ENCODE data around the gene RPS14. TPM values are rescaled to one million over a fixed set of nuclear protein-coding genes. Genes with fewer than 3 reads are reported as not detected.

Gene RPS14
- total and polyA plus RNA-seq, 2 of the 8 experiments (the other 6 are each of a cell fraction or from before 2014, with no cell fraction given) = 2,548 to 6,423 TPM

DNA sequence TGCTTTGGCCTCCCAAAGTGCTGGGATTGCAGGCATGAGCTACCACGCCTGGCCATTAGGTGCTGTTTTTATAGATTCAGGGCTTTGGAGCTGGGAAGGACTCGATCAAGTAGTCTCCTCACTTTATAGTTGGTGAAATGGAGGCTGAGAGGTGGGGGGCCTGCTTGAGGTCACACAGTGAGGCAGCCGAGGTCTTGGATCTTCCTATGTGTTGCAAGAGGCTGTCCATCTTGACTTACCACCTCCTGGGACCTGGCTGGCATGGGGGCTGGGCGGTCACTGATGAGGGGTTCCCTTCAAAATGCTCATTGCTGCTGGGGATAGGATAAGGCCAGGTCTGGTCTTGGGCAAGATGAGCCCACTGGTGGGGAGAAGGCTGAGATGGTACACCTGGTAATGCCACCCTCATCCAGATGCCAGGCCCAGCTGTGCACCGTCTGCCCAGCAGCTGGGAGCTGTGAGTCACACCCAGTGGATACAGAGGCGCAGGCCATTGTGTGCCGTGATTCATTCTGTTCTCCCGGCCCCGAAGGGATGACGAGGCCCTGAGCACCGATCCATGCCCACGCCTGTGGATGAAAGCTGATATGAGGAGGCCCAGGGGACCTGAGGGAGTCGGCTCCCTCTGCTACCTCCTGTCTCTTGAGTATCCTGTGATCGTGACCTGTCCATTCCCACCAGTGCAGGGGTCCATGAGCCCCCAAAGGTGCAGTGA is 47.9 kb upstream of the RPS14 start:
- H3K79me2 ChIP-seq (ENCODE audit: control insufficient read depth in 1 of 2, insufficient read depth in 2 of 2, low read length in 2 of 2) = peaks cover 16 to 82% of the 10 kb centered on the region in 2 experiments
- H3K79me1 ChIP-seq (ENCODE audit: low read depth, low read length) = peaks cover 20% of the 10 kb centered on the region
- H3K4ac ChIP-seq (replicated peaks; ENCODE audit: insufficient read length, low read depth, low read length) = peak overlapping the region; percentile 1
- H3K4me2 ChIP-seq (ENCODE audit: insufficient read depth in 1 of 2, low read depth in 2 of 2, low read length in 2 of 2) = peak overlapping the region; percentile 51 to 65; a peak in 2 of 4 replicates
- CTCF ChIA-PET (ENCODE audit: partially characterized antibody) = interaction anchor here (0.6 to 32.0 kb wide), 11 partner anchors 5 to 107 kb away, joined by 3 to 571 read pairs (median 5); partner anchors contain the start of gene NDST1
- no peaks in the 10 kb centered on the region for H3K27me3 ChIP-seq (replicated peaks in 1 of 4; ENCODE audit: control insufficient read depth in 3 of 4, extremely low read depth in 1 of 4, insufficient read depth in 3 of 4, low read length in 3 of 4)
- no peaks in the 10 kb centered on the region for H3K9me3 ChIP-seq (ENCODE audit: insufficient read depth in 2 of 2, low read depth in 1 of 2, low read length in 1 of 2)
- no peak overlapping the region for H2BK15ac ChIP-seq (ENCODE audit: low read length)
- no peak overlapping the region for H3K14ac ChIP-seq (ENCODE audit: insufficient read length)
- H2BK120ac ChIP-seq (replicated peaks; ENCODE audit: low read depth, low read length) = no peak overlapping the region
- peak overlapping the region; percentile 71; the same call in 1 of the 2 replicates for H2BK5ac ChIP-seq (ENCODE audit: low read depth, low read length)
- H4K8ac ChIP-seq (ENCODE audit: extremely low read depth, insufficient read depth, low read length) = 0 out of 2 replicates have a peak overlapping the region, but pooled peaks have one; percentile 9
- H2BK20ac ChIP-seq (ENCODE audit: low read length) = no peak overlapping the region
- no peaks in the 10 kb centered on the region for H3K36me3 ChIP-seq (ENCODE audit: control insufficient read depth in 2 of 4, insufficient read depth in 4 of 4, low read length in 3 of 4)
- peak overlapping the region in 1 of 4 experiments; percentile 8; a peak in 3 of 7 replicates for H3K9ac ChIP-seq (replicated peaks in 1 of 4; ENCODE audit: extremely low read depth in 1 of 4, low read depth in 3 of 4, low read length in 3 of 4)
- peaks cover 21 to 28% (median 27%) of the 10 kb centered on the region in 4 experiments for H3K4me1 ChIP-seq (replicated peaks in 1 of 4; ENCODE audit: control insufficient read depth in 3 of 4, insufficient read depth in 4 of 4, low read length in 3 of 4)
- POLR2A ChIA-PET (ENCODE audit: partially characterized antibody) = interaction anchor here (0.8 to 9.3 kb wide), 13 partner anchors 9 to 55 kb away, joined by 3 to 122 read pairs (median 6); partner anchors contain the start of gene RPS14
- peak overlapping the region; percentile 25; the same call in 1 of the 2 replicates for H3K27ac ChIP-seq (ENCODE audit: low read depth, low read length)
- H2BK12ac ChIP-seq (ENCODE audit: low read depth, low read length) = peak overlapping the region; percentile 78
- 0 out of 2 replicates have a peak overlapping the region, but pooled peaks have one; percentile 15 for H3K18ac ChIP-seq (ENCODE audit: extremely low read depth, low read length)
- no peak overlapping the region for H2AFZ ChIP-seq (ENCODE audit: low read length)
- no peak overlapping the region for H3K56ac ChIP-seq (replicated peaks; ENCODE audit: insufficient read length, low read depth, low read length)
- no peak overlapping the region for H3K4me3 ChIP-seq (ENCODE audit: extremely low read depth in 1 of 4, insufficient read depth in 2 of 4, low read depth in 3 of 4, low read length in 4 of 4)
- DNase-seq (ENCODE audit: low read depth in 1 of 2, low spot score in 2 of 2) (no peak), FAIRE-seq (no peak)
- no peak overlapping the region for H3K23ac ChIP-seq (ENCODE audit: insufficient read length)
- WGBS, 2 experiments (ENCODE audit: extremely low coverage in 1 of 2, insufficient coverage in 1 of 2, insufficient read length in 1 of 2, insufficient replicate concordance in 2 of 2, low coverage in 1 of 2, low lambda C conversion rate in 2 of 2, missing lambda C conversion rate in 1 of 2) = 89% methylated on average over 14 of the region's 14 CpGs; no CpG with 5 or more reads in 1 of the 2 experiments
- H4K20me1 ChIP-seq (replicated peaks in 1 of 2; ENCODE audit: control insufficient read depth in 1 of 2, insufficient read depth in 2 of 2, low read length in 2 of 2) = peaks cover 3 to 18% of the 10 kb centered on the region in 2 experiments
- H3K23me2 ChIP-seq (ENCODE audit: low read depth, low read length) = no peaks in the 10 kb centered on the region; the same call in 1 of the 2 replicates
- H2AK5ac ChIP-seq (ENCODE audit: low read depth, low read length) = peak overlapping the region; percentile 24; the same call in 1 of the 2 replicates
- H4K5ac ChIP-seq (ENCODE audit: insufficient read length, low read depth, low read length) = peak overlapping the region; percentile 46
- H4K91ac ChIP-seq (replicated peaks; ENCODE audit: insufficient read length, low read length) = peak overlapping the region; percentile 82
- TF ChIP-seq, protein P1, sequence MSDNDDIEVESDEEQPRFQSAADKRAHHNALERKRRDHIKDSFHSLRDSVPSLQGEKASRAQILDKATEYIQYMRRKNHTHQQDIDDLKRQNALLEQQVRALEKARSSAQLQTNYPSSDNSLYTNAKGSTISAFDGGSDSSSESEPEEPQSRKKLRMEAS (IDR thresholded peaks at IDR 0.05) = no peak
- TF ChIP-seq SP2 (IDR thresholded peaks at IDR 0.05; ENCODE audit: low read length) (no peak), TAF1 (IDR thresholded peaks at IDR 0.05; ENCODE audit: low read depth, low read length) (no peak), CBX5 (IDR thresholded peaks at IDR 0.05; ENCODE audit: low read depth, low read length) (no peak), RFX5 (IDR thresholded peaks at IDR 0.05; ENCODE audit: borderline replicate concordance, low read depth, low read length) (no peak), ASH2L (IDR thresholded peaks at IDR 0.05; ENCODE audit: low read length) (no peak), RNF2 (IDR thresholded peaks at IDR 0.05; ENCODE audit: borderline replicate concordance, low read depth, low read length, missing control alignments, poor library complexity, severe bottlenecking) (no peak), SP4 (IDR thresholded peaks at IDR 0.05; ENCODE audit: low read length) (no peak), EGR1 (IDR thresholded peaks at IDR 0.05; ENCODE audit: borderline replicate concordance, low read depth, low read length) (no peak)
- TF ChIP-seq, protein P2, sequence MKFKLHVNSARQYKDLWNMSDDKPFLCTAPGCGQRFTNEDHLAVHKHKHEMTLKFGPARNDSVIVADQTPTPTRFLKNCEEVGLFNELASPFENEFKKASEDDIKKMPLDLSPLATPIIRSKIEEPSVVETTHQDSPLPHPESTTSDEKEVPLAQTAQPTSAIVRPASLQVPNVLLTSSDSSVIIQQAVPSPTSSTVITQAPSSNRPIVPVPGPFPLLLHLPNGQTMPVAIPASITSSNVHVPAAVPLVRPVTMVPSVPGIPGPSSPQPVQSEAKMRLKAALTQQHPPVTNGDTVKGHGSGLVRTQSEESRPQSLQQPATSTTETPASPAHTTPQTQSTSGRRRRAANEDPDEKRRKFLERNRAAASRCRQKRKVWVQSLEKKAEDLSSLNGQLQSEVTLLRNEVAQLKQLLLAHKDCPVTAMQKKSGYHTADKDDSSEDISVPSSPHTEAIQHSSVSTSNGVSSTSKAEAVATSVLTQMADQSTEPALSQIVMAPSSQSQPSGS (IDR thresholded peaks at IDR 0.05; ENCODE audit: low read length) = no peak
